GM19463 (cell line): Measurements from ENCODE around the gene LRRC51.

Experiments
- ATAC-seq: cut with Tn5 transposase; IDR thresholded peaks from one replicate; pipeline ENCODE4 v1.9.1; 2021; ENCODE audit warnings: mild to moderate bottlenecking, moderate library complexity; ENCODE audit not compliant: unreplicated experiment

LRRC51 gene

DNA sequence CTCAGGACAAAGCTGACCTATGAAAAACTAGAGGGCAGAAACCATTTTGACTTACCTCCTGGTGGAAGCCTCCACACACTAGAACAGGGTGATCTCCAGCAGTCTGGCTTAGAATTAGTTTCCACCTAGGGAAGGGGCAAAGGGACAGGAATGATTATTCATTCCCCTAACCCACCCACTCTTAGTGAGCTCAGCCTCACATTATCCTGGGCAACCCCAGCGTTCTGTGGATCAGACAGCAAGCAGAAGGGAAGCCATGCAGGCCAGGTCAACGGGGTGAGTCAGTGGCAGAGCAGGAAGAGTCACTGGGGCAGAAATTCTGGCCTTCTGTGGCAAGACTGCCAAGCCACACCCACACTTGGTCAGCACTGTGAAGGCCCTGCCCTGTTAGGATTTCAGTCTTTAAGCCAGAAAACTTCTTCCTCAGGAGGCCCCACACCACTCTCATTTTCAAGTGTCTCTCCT is 10.8 kb upstream of the LRRC51 start:
- peak; percentile 85 for ATAC-seq

DNA sequence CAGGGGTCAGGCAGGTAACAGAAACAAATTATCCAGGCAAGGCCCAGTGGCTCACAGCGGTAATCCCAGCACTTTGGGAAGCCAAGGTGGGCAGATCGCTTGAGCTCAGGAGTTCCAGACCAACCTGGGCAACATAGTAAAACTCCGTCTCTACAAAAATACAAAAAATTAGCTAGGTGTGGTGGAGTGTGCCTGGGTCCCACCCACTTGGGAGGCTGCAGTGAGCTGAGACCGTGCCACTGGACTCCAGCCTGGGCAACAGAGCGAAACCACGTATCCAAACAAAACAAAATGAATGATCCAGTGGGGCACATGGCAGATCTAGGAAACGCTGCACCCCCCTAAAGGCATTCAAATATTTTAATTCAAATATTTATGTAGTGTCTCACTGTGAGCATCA is 10.2 kb upstream of the LRRC51 start:
- ATAC-seq, result no peak

DNA sequence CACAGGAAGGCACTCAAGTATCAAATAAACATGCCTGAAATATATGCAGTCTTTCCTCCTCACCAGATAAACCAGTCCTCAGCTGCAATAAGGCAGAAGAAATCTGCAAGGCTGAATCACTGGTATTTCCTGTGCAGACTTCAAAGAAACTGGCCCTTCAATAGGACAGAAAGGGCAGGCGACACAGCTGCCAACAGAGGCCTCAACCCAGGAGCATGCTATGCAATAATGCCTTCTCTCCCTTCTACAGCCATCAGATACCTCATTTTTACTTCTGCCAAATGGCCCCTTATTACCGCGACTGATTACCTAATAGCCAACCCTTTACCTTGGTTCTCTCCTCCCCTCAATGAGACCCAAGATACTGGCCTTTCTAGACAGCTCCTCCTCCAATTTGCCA is 8.3 kb upstream of the LRRC51 start:
- ATAC-seq, result no peak

DNA sequence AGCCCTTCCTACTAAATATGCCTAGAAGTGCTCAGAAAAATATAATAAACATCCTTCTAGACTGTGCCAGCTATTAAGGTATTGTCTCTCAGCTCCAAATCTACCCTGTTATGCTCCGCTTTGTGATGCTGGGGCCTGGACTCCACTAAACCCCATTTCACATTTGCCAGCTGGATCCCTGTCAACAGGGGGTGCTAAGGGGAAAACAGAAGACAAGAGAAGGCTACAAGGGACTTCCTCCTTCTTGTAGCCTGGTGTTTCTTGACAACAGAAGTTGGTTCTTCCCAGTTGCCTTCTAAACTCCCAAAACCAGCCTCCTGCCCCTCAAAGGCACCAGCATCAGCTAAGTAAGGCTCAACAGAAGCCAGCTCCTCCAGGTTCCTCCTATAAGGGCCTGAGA is 5.5 kb upstream of the LRRC51 start:
- no peak for ATAC-seq

DNA sequence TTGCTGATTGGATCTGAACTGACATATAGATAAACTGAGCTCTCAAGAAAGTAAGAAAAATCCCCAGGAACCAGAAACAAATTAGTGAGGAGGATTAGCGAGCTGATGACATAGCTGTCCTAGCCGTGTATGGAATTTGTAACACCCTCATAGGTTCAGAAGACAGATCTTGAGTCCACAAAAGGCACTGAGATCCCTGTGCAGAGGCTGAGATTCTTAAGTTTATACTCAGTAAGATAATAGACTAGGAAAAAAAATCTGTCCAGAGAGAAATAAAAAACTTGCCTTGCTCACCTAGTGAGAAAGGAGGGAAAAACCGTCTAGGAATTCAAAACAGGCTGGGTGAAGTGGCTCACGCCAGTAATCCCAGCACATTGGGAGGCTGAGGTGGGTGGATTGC is 4.9 kb upstream of the LRRC51 start:
- ATAC-seq, result no peak

DNA sequence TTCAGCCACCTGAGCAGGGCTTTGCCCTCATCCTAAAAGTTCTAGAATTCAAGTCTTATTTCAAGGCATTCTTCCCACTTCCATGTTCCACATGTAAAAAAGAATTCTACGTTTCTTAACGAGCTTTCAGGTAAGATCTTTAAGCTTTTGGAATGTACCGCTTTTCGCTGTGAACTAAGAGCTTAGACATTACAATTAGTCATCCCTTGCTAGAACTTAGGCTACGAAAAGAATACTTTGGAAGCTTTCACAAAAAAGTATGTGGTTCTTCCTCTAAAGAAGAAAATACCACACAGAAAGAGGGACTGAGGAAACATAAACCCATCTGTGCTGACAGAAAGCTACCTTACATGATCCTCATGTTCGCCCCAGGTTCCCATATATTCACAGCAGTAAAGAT is 2.2 kb upstream of the LRRC51 start:
- no peak for ATAC-seq

DNA sequence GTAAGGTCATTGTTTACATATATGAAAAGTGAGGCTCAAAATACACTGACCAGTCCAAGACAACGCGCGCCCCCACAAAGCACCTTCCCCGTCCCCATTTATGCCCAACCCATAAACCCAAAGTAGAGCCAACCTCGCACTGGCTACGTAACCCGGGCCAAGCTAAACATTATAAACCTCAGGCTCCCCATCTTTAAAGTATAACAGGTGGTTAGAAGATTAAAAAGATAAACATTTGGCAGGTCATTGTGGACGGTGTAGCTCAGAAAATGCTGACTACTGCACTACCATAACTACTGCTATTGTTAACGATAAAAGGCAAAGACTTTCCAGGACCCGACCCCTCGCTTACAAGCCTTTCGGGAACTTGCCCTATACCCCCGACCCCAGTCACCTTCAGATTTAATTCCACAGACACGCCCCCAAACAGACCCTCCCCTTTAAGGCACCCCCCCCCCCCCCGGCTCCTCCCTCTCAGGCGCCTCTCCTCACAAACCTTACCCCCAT is 778 bp upstream of the LRRC51 start:
- no peak for ATAC-seq

DNA sequence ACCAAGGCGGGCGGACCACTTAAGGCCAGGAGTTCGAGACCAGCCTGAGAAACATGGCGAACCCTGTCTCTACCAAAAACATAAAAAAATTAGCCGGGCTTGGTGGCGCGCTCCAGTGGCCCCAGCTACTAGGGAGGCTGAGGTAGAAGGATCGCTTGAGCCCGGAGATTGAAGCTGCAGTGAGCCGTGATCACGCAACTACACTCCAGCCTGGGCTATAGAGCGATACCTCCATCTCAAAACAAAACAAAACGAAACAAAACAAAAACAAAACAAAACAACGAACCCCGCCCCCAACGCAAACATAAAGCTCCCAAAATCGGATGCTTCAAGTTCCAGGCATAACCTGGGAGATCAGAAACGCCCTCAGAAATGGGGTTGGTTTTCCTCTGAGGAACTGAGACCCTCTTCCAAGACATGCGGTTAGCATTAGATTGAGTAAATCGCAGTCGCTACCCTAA is 564 bp downstream of the LRRC51 start:
- no peak for ATAC-seq

DNA sequence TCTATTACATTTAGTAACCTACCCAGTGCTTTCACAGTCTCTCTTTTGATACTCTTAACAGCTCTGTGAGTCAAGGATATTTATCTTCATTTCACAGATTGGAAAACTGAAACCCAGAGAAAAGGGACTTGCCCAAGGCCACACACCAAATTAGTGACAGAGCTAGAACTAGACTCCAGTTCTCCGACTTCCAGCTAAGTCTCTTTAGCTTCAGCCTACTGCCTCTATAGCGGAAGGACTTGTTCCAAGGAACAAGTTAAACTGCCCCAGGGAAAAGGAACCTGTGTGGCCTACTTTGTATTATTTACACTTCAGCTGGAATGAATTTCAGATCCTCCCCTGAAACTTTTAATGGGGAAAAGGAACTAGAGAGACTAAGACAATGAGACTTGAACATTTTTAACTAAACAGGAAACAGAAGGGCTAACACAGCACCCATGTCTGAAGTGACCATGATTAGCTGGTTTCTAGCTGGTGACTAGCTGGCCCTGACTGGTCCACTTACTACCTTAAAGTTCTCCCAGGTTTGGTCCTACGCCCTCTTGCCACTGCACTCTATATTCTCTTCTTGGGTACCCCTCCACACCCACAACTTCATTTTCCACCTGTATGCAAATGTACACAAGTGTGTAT is 1.3 kb downstream of the LRRC51 start:
- no peak for ATAC-seq

DNA sequence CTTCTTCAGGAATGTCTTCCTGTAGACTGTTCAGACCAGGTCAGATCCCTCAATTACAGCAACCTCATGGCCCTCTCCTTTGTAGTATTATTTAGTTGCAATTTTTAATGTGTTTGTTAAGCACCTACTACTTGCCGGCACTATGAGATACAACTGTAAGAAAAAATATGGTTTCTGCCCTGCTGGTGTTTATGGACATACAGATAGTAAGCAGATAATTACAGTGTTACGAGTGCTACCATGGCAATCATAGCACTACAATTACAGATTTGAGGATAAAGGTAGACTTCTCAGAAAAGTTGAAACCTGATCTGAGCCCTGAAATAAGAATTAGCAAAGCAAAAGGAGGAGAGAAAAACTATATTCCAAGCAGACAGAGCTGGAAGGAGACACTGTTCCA is 2.8 kb downstream of the LRRC51 start:
- ATAC-seq, result no peak

DNA sequence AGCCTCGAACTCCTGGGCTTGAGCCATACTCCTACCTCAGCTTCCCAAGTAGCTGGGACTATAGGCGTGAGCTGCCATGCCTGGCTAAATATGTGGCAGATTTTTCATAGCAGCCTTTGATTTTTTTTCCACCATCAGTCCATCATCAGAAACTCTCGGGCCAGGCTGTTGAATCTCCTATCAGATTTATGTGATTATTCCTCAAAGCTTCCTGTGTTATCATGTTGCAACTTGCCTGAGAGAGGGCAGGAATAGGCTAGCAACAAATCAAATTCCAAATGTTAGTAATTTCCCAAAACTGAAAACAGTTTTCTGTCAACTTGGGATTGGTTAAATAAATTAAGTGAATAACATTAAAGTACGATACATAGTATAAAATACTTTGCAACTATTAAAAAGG is 3.4 kb downstream of the LRRC51 start:
- no peak for ATAC-seq

DNA sequence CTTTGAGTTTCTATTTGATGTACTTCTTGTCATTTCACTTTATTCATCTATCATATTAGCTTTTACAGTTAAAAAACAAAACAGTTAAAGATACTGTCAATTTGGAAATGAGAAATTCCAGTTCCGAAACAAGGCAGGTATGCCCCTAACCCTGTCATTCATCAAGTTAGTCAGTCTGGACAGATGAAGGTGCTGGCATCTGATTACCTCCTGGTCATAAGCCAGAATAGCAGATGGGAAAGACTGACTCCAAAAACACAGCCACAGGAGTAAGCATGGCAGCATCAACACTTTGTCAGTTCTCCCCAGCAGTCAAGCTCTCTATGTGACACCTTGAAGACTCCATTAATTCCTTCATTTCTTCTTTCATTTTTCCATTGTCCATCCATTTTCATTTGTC is 4.3 kb downstream of the LRRC51 start:
- no peak for ATAC-seq

DNA sequence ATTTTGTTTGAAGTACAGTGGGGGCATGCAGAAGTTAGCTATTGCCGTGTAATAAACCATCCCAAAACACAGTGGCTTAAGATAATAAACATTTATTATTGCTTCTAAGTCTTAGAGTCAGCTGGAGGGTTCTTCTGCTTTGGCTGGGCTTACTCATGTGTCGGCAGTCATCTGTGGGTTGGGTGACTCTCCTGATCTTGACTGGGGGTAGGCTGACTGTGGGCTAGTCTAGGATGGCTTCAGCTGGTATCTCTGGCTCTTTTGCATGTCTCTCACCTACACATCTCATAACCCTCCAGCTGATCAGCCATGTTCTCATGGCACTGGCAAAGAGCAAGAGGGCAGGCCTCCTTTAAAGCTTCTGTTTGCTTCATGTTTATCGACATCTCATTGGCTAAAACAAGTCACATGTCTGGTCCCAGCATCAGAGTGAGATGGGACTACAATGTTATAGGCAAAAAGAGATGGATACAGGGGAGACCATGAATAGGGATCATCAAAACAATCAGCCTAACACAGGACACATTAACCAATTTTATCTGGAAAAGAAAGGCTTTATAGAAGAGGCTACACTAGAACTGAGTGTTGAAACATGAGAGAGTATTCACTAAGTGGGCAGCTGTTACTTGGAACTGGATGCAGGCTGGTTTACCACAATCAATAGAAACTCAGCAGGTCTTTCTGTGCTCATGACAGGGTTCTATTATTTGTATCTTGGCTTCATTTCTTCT is 5.1 kb downstream of the LRRC51 start:
- no peak for ATAC-seq

DNA sequence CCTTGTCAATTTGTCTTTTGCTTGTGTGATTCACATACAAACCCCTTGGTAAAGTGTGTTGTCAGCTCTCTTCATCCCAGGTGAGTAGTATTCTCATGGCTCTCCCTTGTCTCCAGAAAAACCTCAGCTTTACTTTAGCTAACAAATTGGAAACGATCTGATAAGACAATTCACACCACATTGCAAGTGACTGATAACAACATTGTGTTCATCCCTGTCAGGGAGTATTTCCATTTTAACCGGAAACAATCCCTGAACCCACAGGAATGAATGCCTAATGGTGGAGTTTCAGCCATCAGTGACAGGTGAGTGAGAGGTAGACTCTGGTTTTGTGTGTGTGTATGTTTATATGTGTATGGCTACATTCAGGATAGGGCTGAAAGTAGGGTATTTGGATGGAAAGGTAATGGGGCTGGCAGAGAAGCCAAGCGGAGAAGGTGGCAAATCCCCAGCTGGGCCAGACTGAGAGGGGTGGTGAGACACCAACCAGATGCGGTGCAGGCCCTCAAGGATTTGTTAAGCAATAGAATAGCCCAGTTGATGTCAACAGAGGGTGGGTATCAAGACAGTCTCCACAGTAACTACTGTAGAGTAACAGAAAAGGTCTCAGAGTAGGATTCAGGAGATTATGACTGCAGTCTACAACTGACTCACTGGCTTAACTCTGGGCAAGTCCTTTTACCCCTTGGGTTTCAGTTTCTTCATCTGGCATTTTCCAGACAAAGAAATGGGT is 7.6 kb downstream of the LRRC51 start:
- ATAC-seq, result no peak

DNA sequence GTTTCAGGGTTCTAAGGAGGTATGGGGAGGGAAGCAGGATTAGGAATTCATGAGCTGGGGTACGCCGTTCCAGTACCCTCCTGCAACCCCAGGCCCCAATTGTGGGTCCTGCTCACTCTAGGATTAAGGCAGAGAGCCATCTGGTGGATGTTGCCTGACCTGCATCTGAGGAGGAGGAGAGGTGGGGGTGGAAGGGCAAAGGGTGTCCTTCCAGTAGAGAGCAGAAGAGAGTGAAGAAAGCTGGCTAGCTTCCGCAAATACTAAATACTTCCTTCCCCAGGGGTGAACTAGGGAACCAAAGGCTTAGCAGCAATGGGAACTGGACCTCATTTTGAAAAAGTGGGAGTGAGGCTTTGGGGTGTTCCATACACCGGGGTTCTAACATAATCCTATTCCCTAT is 10.6 kb downstream of the LRRC51 start:
- no peak for ATAC-seq

DNA sequence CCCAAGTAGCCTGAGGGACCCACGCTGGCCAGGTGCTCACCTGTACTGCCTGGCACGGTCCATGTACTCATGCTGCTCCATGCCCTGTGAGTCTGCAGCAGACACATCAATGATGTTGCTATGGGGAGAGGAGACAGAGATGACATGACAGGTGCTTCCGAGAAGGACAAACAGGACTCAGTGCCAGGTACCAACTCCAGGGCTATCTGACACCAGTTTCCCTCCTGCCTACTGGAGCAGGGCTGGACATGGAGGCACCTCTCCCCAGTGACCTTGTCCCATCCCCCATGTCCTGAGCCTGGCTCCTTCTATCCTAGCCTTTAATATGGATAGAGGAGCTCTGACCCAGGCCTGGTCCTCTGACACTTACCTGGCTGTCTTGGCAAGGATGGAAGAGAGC is 18.1 kb downstream of the LRRC51 start:
- ATAC-seq, result no peak

DNA sequence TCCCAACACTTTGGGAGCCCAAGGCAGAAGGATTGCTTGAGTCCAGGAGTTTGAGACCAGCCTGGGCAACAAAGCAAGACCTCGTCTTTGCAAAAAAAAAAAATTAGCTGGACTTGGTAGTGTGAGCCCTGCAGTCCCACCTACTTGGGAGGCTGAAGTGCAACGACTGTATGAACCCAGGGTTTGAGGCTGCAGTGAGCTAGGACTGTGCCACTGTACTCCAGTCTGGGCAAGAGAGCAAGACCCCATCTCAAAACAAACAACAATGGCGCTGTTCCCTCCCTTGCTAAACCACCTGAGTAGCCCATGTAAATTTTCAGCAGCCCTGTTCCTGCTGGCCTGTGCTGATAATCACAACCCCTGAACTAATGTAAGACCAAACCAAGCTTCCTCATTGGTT is 19.4 kb downstream of the LRRC51 start:
- ATAC-seq, result no peak

DNA sequence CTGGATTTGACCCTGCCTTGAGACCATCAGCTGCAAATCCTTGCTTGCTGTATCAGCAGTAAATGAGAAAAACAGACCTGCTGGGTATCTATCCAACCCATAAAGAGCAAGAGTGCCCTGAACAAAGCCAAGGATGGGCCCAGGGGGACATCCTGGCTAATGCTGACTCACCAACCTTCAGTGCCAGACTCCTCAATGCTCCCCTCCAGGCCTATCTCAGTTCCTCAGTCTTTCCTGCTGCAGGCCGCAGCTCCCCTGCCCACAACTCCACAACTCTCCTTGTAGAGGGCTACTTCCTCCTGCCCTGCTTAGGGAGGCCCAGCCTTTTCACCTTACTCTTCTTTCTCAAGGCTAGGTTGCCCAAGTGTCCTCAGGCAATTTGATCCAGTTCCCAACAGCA is 19.8 kb downstream of the LRRC51 start:
- ATAC-seq, result no peak

DNA sequence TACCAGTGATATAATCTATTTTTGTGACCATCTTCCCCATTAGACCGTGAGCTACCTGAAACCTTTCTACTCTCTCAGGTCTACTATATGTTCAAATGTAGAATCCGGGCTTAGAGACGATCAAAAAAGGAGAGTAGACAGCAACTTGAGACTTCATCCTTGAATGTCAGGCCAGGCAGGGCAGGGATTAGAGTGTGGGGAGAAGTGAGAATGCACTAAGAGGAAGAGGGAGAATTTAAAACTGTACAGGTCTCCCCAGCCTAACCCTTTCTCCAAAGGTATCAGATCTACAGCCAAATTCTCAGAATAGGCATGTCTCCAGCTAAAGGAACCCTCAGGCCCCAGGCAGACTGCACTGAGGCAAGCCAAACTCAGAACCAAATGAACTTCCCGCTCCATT is 21.5 kb downstream of the LRRC51 start:
- ATAC-seq, result no peak

DNA sequence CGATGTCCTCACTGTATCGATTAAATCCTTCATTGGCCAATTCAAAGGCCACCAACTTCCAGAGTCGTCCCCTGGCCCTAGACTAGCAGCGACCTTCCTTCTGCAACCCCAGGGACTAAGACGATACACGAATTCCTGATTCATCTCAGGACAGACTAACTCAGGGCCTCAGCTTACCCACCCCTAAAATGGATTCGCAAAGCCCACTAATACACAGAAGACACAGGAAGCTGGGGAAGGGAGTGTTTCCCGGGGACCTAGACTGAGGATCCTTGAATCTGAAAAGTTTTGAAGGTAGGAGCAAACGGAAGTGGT is 21.9 kb downstream of the LRRC51 start:
- ATAC-seq, result no peak

DNA sequence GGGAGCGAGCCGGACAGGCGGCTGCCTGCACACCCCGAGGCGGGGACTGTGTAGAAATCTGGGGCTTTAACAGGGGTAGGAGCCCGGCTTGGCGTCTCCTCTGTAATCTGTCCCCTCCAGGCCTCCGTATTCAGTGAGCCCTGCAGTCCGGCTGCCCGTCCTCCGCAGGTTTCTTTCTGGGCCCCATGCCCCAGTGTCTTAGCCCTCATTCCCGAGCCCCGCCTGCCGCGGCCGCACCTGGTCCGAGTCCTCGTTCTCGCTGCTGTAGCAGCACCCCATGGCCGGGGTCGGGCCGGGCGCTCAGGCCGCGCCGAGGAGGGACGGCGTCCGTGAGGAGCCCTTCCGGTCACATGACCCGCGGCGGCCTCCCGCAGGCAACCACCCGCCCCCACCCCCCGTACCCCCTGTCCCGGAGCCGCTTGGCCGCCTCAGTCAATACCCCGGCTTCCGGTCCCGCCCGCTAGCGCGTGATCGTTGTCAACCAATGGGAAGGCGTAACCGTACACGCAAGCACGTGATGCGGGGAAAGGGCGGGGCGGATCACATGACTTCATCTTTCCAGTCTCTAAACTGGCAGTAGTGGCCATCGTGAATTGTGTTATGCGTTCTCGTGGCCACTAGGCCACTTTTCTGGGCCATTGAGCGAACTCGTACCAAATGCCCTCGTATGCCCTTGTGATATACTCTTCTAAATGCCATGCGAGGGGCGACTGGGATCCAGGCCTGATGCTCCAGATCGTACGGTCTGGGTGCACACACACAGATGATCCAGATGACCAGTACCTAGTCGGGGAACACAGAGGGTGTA is 22.5 kb downstream of the LRRC51 start, which contains the start of gene LAMTOR1:
Gene LAMTOR1, minus strand, starts transcription at position 352 of the 808 bp plus-strand sequence. Its CDS starts 73 bp downstream, at position 279.
- peak; percentile 94 for ATAC-seq
